HG03039 (cell line): Measurements from ENCODE around the gene CCZ1B.
A peak's percentile ranks its signal among the peaks of the same experiment; 100 is the strongest.
"Not testable (repeated sequence)": the region's sequence is repeated elsewhere in the genome, so short reads cannot be mapped to it uniquely, and the experiment has no call there.

Experiments used
- ATAC-seq: cut with Tn5 transposase; IDR thresholded peaks from one replicate; pipeline ENCODE4 v1.9.1; 2021; ENCODE audit warnings: mild to moderate bottlenecking, moderate library complexity; ENCODE audit not compliant: unreplicated experiment

The CCZ1B gene

GRCh38 chr7:6826151-6826550, at the start of gene CCZ1B:
CCZ1B (minus strand) TSS chr7:6826275; CDS start chr7:6826197, 78 bp downstream.
- peak; percentile 95 for ATAC-seq

GRCh38 chr7:6875022-6875421, 48.9 kb upstream of the CCZ1B start:
- ATAC-seq, result not testable (repeated sequence)

GRCh38 chr7:6872246-6872945, 46.3 kb upstream of the CCZ1B start:
- not testable (repeated sequence) for ATAC-seq

GRCh38 chr7:6871421-6872144, 45.5 kb upstream of the CCZ1B start:
- ATAC-seq, result not testable (repeated sequence)

DNA sequence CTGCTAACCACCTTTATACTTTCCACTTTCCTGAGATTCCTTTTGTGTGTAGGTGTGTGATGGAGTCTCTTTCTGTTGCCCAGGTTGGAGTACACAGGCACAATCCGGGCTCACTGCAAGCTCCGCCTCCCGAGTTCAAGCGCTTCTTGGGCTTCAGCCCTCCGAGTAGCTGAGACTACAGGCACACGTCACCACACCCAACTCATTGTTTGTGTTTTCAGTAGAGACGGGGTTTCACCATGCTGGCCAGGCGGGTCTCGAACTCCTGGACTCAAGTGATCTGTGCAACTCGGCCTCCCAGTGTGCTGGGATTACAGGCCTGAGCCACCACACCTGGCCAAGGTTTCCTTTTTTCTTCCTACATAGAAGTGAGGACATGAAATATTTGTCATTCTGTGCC, 38.7 kb upstream of the CCZ1B start:
- ATAC-seq, result not testable (repeated sequence)

DNA sequence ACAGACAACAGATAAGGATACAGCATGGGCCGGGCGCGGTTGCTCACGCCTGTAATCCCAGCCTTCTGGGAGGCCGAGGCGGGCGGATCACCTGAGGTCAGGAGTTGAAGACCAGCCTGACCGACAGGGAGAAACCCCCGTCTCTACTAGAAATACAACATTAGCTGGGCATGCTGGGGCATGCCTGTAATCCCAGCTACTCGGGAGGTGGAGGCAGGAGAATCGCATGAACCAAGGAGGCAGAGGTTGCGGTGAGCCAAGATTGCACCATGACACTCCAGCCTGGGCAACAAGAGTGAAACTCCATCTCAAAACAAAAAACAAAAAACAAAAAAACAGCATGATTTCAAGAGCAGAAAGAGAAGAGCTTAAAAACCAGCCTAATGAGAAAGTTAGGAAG, 38.1 kb upstream of the CCZ1B start:
- ATAC-seq, result not testable (repeated sequence)

DNA sequence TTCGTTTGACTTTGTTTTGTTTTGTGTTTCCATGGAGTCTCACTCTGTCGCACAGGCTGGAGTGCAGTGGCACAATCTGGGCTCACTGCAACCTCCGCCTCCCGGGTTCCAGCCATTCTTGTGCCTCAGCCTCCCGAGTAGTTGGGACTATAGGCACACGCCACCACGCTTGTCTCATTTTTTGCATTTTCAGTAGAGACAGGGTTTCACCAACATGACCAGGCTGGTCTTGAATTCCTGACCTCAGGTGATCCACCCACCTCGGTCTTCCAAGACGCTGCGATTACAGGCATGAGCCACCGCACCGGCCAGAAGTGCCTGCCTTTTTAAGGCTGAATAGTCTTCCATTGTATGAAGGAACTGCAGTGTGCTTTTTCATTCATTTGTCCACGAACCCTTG, 36.8 kb upstream of the CCZ1B start:
- not testable (repeated sequence) for ATAC-seq

- ATAC-seq, result not testable (repeated sequence)
These were observed 31.7 kb upstream of the CCZ1B start for GRCh38 chr7:6857721-6858314.

GRCh38 chr7:6855563-6856131, 29.6 kb upstream of the CCZ1B start:
- ATAC-seq, result not testable (repeated sequence)

DNA sequence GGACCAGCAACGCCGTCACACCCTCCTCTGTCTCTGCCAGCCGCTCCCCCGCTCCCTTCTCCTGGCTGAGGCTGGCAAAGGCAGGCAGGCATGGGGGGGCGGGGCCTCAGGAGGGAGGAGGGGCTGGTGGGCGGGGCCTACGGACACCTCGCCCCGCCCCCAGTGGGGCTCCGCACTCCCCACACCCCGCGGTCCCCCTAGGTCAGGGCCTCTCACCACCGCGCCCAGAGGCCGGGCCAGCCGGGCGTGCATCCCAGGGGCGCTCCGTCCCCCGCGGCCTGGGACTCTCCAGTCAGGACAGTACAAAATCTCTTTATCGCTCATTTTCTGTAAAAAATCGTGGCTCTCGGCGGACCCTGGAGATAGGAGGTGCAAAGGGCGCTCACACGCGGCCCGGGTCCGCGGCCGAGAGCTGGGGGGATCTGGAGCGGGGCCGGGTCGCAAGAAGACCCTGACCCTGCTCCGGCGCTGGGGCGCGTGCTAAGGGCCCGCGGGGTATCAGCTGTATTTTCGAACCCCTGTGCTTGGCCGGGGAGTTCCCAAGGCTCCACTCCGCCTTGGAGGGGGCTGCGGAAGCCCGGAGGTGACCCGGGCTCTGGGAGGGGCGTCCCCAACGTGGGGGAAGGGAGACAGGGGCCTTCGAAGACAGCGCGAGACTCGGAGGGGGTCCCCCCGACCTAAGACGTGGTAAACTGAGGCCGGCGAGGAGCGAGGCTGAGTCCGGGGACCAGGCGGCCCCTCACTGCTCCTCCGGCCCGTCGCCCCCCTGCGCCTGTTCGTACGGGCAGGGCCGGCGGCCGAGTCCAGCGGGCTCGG, 28.9 kb upstream of the CCZ1B start:
- ATAC-seq, result not testable (repeated sequence)

- ATAC-seq, result not testable (repeated sequence)
These were observed 27.6 kb upstream of the CCZ1B start for GRCh38 chr7:6853681-6854080.

GRCh38 chr7:6849127-6849526, 23.1 kb upstream of the CCZ1B start:
- not testable (repeated sequence) for ATAC-seq

- not testable (repeated sequence) for ATAC-seq
These were observed 21.7 kb upstream of the CCZ1B start for GRCh38 chr7:6847751-6848150.

GRCh38 chr7:6845971-6846449, 19.9 kb upstream of the CCZ1B start:
- ATAC-seq, result not testable (repeated sequence)

DNA sequence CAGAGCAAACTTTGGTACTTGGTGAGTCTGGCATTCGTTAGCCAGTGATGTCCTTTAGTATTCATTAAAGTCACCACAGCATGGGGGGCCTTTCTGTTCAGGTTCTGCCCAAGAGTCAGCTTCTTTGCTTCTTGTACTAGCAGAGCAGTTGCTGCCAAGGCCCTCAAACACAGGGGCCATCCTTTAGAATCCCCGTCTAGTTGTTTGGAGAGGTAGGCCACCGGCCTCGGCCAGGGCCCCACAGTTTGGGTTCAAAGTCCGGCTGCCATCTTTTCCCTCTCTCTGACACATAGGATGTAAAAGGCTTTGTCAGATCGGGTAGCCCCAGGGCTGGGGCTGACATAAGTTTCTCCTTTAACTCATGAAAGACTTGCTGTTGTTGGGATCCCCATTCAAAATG, 17.6 kb upstream of the CCZ1B start:
- not testable (repeated sequence) for ATAC-seq

DNA sequence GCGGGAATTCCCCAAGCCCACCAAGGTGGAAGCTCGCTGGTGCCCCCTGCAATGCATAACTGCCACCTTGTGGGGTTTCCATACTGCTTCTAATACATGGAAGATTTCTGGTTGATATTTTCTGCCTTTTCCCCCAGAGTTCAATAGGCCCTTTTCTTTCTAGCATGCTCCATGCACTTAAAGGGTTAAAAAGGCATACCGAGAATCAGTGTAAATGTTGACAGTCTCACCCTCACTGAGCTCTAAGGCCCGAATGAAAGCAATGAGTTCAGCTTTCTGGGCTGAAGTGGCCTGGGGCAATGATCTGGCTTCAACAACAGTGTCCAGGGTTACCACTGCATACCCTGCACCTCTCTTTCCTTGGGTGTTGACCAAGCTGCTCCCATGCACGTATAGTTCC, 17.0 kb upstream of the CCZ1B start:
- ATAC-seq, result not testable (repeated sequence)

DNA sequence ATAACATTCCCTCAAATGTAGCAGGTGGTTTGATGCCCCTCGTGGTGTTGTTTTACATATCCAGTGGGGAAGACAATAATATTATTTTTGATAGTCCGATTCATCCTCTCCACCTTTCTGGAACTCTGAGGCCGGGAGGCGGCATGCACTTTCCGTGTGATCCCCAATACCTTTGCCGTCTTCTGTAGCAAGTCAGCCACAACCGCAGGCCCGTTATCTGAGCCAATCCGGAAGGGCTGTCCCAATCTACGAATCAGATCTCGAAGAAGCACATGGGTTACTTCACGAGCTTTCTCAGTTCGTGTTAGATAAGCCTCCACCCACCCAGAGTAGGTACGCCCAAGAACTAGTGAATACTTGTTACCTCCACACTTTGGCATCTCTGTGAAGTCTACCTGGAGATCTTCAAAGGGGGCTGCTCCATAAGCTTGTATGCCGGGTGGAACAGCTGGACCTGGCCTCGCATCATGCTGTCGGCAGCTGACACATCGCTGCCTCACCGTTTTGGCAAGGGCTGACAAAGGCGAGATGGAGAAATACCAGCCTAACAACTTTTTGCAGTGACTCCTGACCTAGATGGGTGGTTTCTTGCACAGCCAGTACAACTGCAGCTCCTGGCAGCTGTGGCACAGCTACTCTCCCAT, 16.3 kb upstream of the CCZ1B start:
- not testable (repeated sequence) for ATAC-seq

GRCh38 chr7:6837081-6837480, 11.0 kb upstream of the CCZ1B start:
- ATAC-seq, result not testable (repeated sequence)

- ATAC-seq, result not testable (repeated sequence)
These were observed 9.4 kb upstream of the CCZ1B start for GRCh38 chr7:6835521-6835920.

DNA sequence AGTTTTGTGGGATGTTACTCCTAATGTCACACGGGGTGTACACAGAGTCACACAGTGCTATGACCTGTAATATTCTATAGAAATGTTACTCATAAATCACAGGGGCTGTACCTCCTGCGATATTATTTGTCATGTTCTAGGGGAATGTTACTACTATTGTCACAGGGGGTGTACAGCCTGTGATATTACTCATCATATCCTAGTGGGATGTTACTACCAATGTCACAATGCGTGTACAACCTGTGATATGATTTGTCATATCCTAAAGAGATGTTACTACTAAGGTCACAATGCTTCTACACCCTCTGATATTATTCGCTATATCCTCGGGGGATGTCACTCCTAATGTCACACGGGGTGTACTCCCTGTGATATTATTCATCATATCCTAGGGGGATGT, 7.6 kb upstream of the CCZ1B start:
- no peak for ATAC-seq
